Naive thymus-derived CD4-positive, alpha-beta T cell (primary cell): ENCODE measurements around the gene COL6A2. TPM values are rescaled to one million over a fixed set of nuclear protein-coding genes. Genes with fewer than 3 reads are reported as not detected.
"Not testable (repeated sequence)": the region's sequence is repeated elsewhere in the genome, so short reads cannot be mapped to it uniquely, and the experiment has no call there.

Source experiments
- ATAC-seq: fragments of 150-1000 bp; cut with Tn5 transposase; 2 replicates; pipeline ENCODE4 v1.10.0; 2021; ENCODE audit warnings: mild to moderate bottlenecking, moderate library complexity
- CTCF ChIA-PET: fragments of 350-600 bp; sonication (Branson Sonifier 250); formaldehyde crosslinking; loops from one replicate; lab custom pipeline; 2021; ENCODE audit warnings: antibody characterized with exemption; lab: Charles Lee
- POLR2A ChIA-PET: fragments of 350-600 bp; sonication (Branson Sonifier 250); formaldehyde crosslinking; loops from one replicate; lab custom pipeline; 2021; ENCODE audit warnings: antibody characterized with exemption, inconsistent platforms; lab: Charles Lee
- DNase-seq, 9 donors: peaks; one replicate each; pipeline versions ENCODE4 v3.0.0 to v3.0.0-alpha.2; 2020 to 2022; ENCODE audit warnings: mixed read lengths in 1 of 9
- H3K27ac ChIP-seq: one replicate; pipeline ENCODE4 v1.7.0; 2013; ENCODE audit warnings: mild to moderate bottlenecking, low read depth, low read length, moderate library complexity
- H3K27me3 ChIP-seq, 2 donors: one replicate each; pipeline ENCODE4 v1.7.0; 2013; ENCODE audit warnings: low read length in 2 of 2, mild to moderate bottlenecking in 2 of 2, moderate library complexity in 2 of 2; ENCODE audit not compliant: control insufficient read depth in 2 of 2, insufficient read depth in 2 of 2
- H3K36me3 ChIP-seq, 3 experiments: 1 replicate in 2 of 3; 2 replicates in 1 of 3; pipeline ENCODE4 v1.7.0; 2013; ENCODE audit warnings: low read length in 3 of 3, mild to moderate bottlenecking in 3 of 3, moderate library complexity in 1 of 3; ENCODE audit not compliant: insufficient read depth in 3 of 3, control insufficient read depth in 2 of 3
- H3K4me1 ChIP-seq, 2 donors: one replicate each; pipeline ENCODE4 v1.7.0; 2013; ENCODE audit warnings: low read length in 2 of 2, mild to moderate bottlenecking in 2 of 2, moderate library complexity in 1 of 2; ENCODE audit not compliant: control insufficient read depth in 2 of 2, insufficient read depth in 2 of 2
- H3K4me3 ChIP-seq: 2 replicates; pipeline ENCODE4 v1.7.0; 2013; ENCODE audit warnings: mild to moderate bottlenecking, low read length
- H3K9me3 ChIP-seq, 3 experiments: 1 replicate in 2 of 3; 2 replicates in 1 of 3; pipeline ENCODE4 v1.7.0; 2013; ENCODE audit warnings: low read length in 3 of 3; ENCODE audit not compliant: control insufficient read depth in 2 of 3
- H3K27ac Mint-ChIP-seq, 9 donors: one replicate each; pipeline ENCODE4 v1.8.0; 2020 to 2022; ENCODE audit warnings: mixed read lengths in 9 of 9, mild to moderate bottlenecking in 8 of 9, moderate library complexity in 5 of 9, inconsistent platforms in 2 of 9
- H3K27me3 Mint-ChIP-seq, 5 donors: one replicate each; pipeline ENCODE4 v1.8.0; 2021 to 2022; ENCODE audit warnings: mixed read lengths in 5 of 5, mild to moderate bottlenecking in 1 of 5
- H3K36me3 Mint-ChIP-seq, 5 donors: one replicate each; pipeline ENCODE4 v1.8.0; 2020 to 2022; ENCODE audit warnings: mixed read lengths in 5 of 5, mild to moderate bottlenecking in 3 of 5, inconsistent platforms in 1 of 5
- H3K4me1 Mint-ChIP-seq, 7 donors: one replicate each; pipeline ENCODE4 v1.8.0; 2020 to 2022; ENCODE audit warnings: mixed read lengths in 7 of 7, mild to moderate bottlenecking in 3 of 7, inconsistent platforms in 1 of 7
- H3K4me3 Mint-ChIP-seq, 10 donors: one replicate each; pipeline ENCODE4 v1.8.0; 2020 to 2022; ENCODE audit warnings: mild to moderate bottlenecking in 10 of 10, mixed read lengths in 10 of 10, moderate library complexity in 6 of 10, inconsistent platforms in 2 of 10
- H3K9me3 Mint-ChIP-seq, 11 donors: one replicate each; pipeline ENCODE4 v1.8.0; 2020 to 2022; ENCODE audit warnings: mixed read lengths in 11 of 11, mild to moderate bottlenecking in 4 of 11, inconsistent platforms in 1 of 11, moderate library complexity in 1 of 11
- intact Hi-C, 2 donors: fragments of 100-400 bp; cut with micrococcal nuclease; formaldehyde crosslinking; loops; one replicate each; pipeline ENCODE4 v1.15.1; 2023
- polyA plus RNA-seq, 2 donors: library from polyadenylated mRNA; unstranded; fragments of 300-500 nt; fragmentation: Illumina TruSeq; gene quantifications; one replicate each; pipeline ENCODE4 v1.2.3, GENCODE V29; 2021
- total RNA-seq, 6 experiments: library from RNA in 5 of 6; stranded (reverse) in 5 of 6; gene quantifications; 1 replicate in 5 of 6; 2 replicates in 1 of 6; pipeline ENCODE4 v1.2.3 and lab custom pipeline; 2021 to 2026

Gene COL6A2
- total and polyA plus RNA-seq, 7 experiments from 2014 or later, result 1.7 to 47.7 (median 33.3) TPM

- H3K36me3 ChIP-seq, H3K4me1 ChIP-seq, H3K9me3 ChIP-seq, POLR2A ChIA-PET, H3K36me3 Mint-ChIP-seq, CTCF ChIA-PET, H3K4me3 Mint-ChIP-seq, H3K27me3 ChIP-seq, H3K9me3 Mint-ChIP-seq, H3K27ac Mint-ChIP-seq, H3K27me3 Mint-ChIP-seq, H3K27ac ChIP-seq, H3K4me3 ChIP-seq: not testable (repeated sequence)
- peaks cover 6 to 11% (median 8%) of the 10 kb centered on the region in 7 donors for H3K4me1 Mint-ChIP-seq
- intact Hi-C loops, result loop anchor here in 1 of 2 donors (1.0 kb wide), 1 partner anchor 138 kb away; the partner anchor contains the start of gene MCM3AP
- DNase-seq (peak in 7 of 9 donors; percentile 27 to 51 (median 44)), ATAC-seq (peak; percentile 43)
These were observed 49.5 kb downstream of the COL6A2 start for GRCh38 chr21:46147429-46147828.

GRCh38 chr21:46148106-46148505 is 50.2 kb downstream of the COL6A2 start:
- ATAC-seq, result no peak
- intact Hi-C loops, result no loop called here
- no peak for DNase-seq
- Histone ChIP-seq H3K4me1 (no peaks in the 10 kb centered on the region), H3K36me3 (no peaks in the 10 kb centered on the region), H3K4me3 (no peak overlapping the region), H3K27ac (no peak overlapping the region), H3K27me3 (no peaks in the 10 kb centered on the region), H3K9me3 (no peaks in the 10 kb centered on the region)
- Mint-ChIP-seq H3K9me3 (no peaks in the 10 kb centered on the region), H3K27ac (no peak overlapping the region), H3K27me3 (no peaks in the 10 kb centered on the region), H3K4me3 (no peak overlapping the region), H3K36me3 (no peaks in the 10 kb centered on the region), H3K4me1 (peaks cover 6 to 12% (median 8%) of the 10 kb centered on the region in 7 donors)
- ChIA-PET CTCF (no interaction called here), POLR2A (no interaction called here)

GRCh38 chr21:46149205-46149901 is 51.4 kb downstream of the COL6A2 start:
- no peak for DNase-seq

GRCh38 chr21:46150073-46150472 is 52.2 kb downstream of the COL6A2 start:
- no peak overlapping the region for H3K4me3 Mint-ChIP-seq
- intact Hi-C loops, result no loop called here
- H3K36me3 Mint-ChIP-seq, result no peaks in the 10 kb centered on the region
- H3K27me3 Mint-ChIP-seq, result no peaks in the 10 kb centered on the region
- DNase-seq (no peak), ATAC-seq (no peak)
- H3K4me1 Mint-ChIP-seq, result peaks cover 0 to 4% (median 0%) of the 10 kb centered on the region in 7 donors
- Histone ChIP-seq H3K27me3 (no peaks in the 10 kb centered on the region), H3K4me3 (no peak overlapping the region), H3K9me3 (no peaks in the 10 kb centered on the region), H3K4me1 (no peaks in the 10 kb centered on the region), H3K27ac (no peak overlapping the region), H3K36me3 (no peaks in the 10 kb centered on the region)
- no peaks in the 10 kb centered on the region for H3K9me3 Mint-ChIP-seq
- no peak overlapping the region for H3K27ac Mint-ChIP-seq
- ChIA-PET POLR2A (no interaction called here), CTCF (no interaction called here)

More at GRCh38 chr21:46149205-46149901, 51.4 kb downstream of the COL6A2 start:
- intact Hi-C loops, result no loop called here
- no peaks in the 10 kb centered on the region for H3K9me3 ChIP-seq
- Mint-ChIP-seq H3K36me3 (no peaks in the 10 kb centered on the region), H3K4me3 (no peak overlapping the region), H3K27ac (no peak overlapping the region), H3K27me3 (no peaks in the 10 kb centered on the region), H3K9me3 (no peaks in the 10 kb centered on the region), H3K4me1 (peaks cover 0 to 4% (median 0%) of the 10 kb centered on the region in 7 donors)
- no peaks in the 10 kb centered on the region for H3K36me3 ChIP-seq
- POLR2A ChIA-PET, result no interaction called here
- H3K27ac ChIP-seq, result no peak overlapping the region
- H3K4me3 ChIP-seq, result no peak overlapping the region
- ATAC-seq, result no peak
- no peaks in the 10 kb centered on the region for H3K4me1 ChIP-seq
- CTCF ChIA-PET, result no interaction called here
- H3K27me3 ChIP-seq, result no peaks in the 10 kb centered on the region

GRCh38 chr21:46150491-46151121 is 52.7 kb downstream of the COL6A2 start:
- DNase-seq, result no peak
- ChIA-PET CTCF (no interaction called here), POLR2A (no interaction called here)
- Mint-ChIP-seq H3K4me1 (peaks cover 0 to 4% (median 0%) of the 10 kb centered on the region in 7 donors), H3K36me3 (no peaks in the 10 kb centered on the region), H3K27me3 (no peaks in the 10 kb centered on the region), H3K27ac (no peak overlapping the region), H3K9me3 (no peaks in the 10 kb centered on the region), H3K4me3 (no peak overlapping the region)
- intact Hi-C loops, result no loop called here
- H3K4me3 ChIP-seq, result no peak overlapping the region
- H3K4me1 ChIP-seq, result no peaks in the 10 kb centered on the region
- no peaks in the 10 kb centered on the region for H3K36me3 ChIP-seq
- no peak overlapping the region for H3K27ac ChIP-seq
- H3K9me3 ChIP-seq, result no peaks in the 10 kb centered on the region
- no peak for ATAC-seq
- no peaks in the 10 kb centered on the region for H3K27me3 ChIP-seq

GRCh38 chr21:46151261-46151988 is 53.5 kb downstream of the COL6A2 start:
- H3K4me1 ChIP-seq, result no peaks in the 10 kb centered on the region
- no peak overlapping the region for H3K27ac Mint-ChIP-seq
- no peak overlapping the region for H3K4me3 Mint-ChIP-seq
- H3K4me1 Mint-ChIP-seq, result peaks cover 0 to 4% (median 0%) of the 10 kb centered on the region in 7 donors
- H3K27ac ChIP-seq, result no peak overlapping the region
- CTCF ChIA-PET, result no interaction called here
- no peaks in the 10 kb centered on the region for H3K36me3 ChIP-seq
- H3K27me3 Mint-ChIP-seq, result no peaks in the 10 kb centered on the region
- H3K9me3 ChIP-seq, result no peaks in the 10 kb centered on the region
- DNase-seq (peak in 1 of 9 donors; percentile 4), ATAC-seq (no peak)
- no peaks in the 10 kb centered on the region for H3K27me3 ChIP-seq
- POLR2A ChIA-PET, result no interaction called here
- intact Hi-C loops, result no loop called here
- no peaks in the 10 kb centered on the region for H3K9me3 Mint-ChIP-seq
- H3K4me3 ChIP-seq, result no peak overlapping the region
- H3K36me3 Mint-ChIP-seq, result no peaks in the 10 kb centered on the region
